ENCODE data around the gene C18orf63. TPM values are rescaled to one million over a fixed set of nuclear protein-coding genes. Genes with fewer than 3 reads are reported as not detected.

Gene C18orf63
- total RNA-seq (2021; ENCODE audit: unreplicated experiment) (not detected), Bru-seq, nascent RNA (not detected), BruChase-seq, experiment 1, labeled RNA remaining after a 2-hour chase (not detected), BruChase-seq, experiment 2, labeled RNA remaining after a 6-hour chase (not detected)
- not detected for polyA plus RNA-seq (2012; ENCODE audit: insufficient read length)
- long read RNA-seq, result 0 reads

DNA sequence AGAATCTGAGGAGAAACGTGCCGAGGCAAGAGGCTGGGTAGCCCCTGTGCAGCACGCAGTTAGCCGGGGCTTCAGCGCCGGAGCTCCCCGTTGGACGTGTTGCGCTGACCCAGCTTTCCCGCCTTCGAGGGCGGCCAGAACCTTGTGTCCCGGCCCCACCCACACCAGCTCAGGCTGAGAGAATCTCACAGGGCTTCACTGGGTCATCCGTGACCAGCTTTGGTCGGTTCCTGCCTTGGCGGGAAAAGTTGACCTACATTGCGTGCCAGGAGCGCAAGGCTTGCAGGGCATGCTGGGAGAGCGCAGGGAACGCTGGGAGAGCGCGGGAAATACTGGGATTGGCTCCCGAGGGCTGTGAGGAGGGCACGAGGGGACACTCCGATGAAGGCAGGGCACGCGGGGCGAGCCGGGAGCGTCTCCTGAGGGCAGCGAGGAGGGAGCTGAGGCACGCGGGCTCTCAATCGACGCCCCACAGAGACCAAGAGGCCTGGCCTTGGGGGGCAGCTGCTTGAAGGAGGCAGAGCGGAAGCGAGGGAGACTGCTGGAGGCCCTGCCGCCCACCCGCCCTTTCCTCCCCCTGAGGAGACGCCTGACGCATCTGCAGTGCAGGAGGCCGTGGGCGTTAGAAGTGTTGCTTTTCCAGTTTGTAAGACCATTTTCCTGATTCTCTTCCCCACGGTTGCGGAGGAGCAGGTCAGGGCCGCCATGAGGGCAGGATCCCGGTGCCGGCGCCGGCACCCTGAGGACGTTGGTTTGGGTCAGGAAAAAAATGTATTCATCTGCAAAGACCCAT, at the start of gene C18orf63:
Gene C18orf63, plus strand, starts transcription at position 376 of the 793 bp plus-strand sequence. CDS start 2,027 bp downstream, outside the sequence.
- no TSS peak for BruUV-seq (replicated peaks)
- ChIA-PET POLR2A (no interaction called here), CTCF (interaction anchor here (0.6 to 0.7 kb wide), 2 partner anchors 99 to 237 kb away, joined by 3 to 5 read pairs; no protein-coding TSS in a partner anchor)
- no peaks in the 10 kb centered on the region for H3K9me3 ChIP-seq (ENCODE audit: control insufficient read depth, insufficient read depth, low read depth, low read length)
- TF ChIP-seq, protein P1, sequence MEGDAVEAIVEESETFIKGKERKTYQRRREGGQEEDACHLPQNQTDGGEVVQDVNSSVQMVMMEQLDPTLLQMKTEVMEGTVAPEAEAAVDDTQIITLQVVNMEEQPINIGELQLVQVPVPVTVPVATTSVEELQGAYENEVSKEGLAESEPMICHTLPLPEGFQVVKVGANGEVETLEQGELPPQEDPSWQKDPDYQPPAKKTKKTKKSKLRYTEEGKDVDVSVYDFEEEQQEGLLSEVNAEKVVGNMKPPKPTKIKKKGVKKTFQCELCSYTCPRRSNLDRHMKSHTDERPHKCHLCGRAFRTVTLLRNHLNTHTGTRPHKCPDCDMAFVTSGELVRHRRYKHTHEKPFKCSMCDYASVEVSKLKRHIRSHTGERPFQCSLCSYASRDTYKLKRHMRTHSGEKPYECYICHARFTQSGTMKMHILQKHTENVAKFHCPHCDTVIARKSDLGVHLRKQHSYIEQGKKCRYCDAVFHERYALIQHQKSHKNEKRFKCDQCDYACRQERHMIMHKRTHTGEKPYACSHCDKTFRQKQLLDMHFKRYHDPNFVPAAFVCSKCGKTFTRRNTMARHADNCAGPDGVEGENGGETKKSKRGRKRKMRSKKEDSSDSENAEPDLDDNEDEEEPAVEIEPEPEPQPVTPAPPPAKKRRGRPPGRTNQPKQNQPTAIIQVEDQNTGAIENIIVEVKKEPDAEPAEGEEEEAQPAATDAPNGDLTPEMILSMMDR (IDR thresholded peaks at IDR 0.05), result no peak
- TF ChIP-seq TCF7L2 (IDR thresholded peaks at IDR 0.05; ENCODE audit: low read depth, low read length) (no peak), SIN3A (IDR thresholded peaks at IDR 0.05; ENCODE audit: borderline replicate concordance, insufficient read depth, low read depth, low read length) (no peak), POLR2AphosphoS5 (IDR thresholded peaks at IDR 0.05; ENCODE audit: low read depth, low read length) (no peak)
- TF ChIP-seq, protein P2, sequence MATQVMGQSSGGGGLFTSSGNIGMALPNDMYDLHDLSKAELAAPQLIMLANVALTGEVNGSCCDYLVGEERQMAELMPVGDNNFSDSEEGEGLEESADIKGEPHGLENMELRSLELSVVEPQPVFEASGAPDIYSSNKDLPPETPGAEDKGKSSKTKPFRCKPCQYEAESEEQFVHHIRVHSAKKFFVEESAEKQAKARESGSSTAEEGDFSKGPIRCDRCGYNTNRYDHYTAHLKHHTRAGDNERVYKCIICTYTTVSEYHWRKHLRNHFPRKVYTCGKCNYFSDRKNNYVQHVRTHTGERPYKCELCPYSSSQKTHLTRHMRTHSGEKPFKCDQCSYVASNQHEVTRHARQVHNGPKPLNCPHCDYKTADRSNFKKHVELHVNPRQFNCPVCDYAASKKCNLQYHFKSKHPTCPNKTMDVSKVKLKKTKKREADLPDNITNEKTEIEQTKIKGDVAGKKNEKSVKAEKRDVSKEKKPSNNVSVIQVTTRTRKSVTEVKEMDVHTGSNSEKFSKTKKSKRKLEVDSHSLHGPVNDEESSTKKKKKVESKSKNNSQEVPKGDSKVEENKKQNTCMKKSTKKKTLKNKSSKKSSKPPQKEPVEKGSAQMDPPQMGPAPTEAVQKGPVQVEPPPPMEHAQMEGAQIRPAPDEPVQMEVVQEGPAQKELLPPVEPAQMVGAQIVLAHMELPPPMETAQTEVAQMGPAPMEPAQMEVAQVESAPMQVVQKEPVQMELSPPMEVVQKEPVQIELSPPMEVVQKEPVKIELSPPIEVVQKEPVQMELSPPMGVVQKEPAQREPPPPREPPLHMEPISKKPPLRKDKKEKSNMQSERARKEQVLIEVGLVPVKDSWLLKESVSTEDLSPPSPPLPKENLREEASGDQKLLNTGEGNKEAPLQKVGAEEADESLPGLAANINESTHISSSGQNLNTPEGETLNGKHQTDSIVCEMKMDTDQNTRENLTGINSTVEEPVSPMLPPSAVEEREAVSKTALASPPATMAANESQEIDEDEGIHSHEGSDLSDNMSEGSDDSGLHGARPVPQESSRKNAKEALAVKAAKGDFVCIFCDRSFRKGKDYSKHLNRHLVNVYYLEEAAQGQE (IDR thresholded peaks at IDR 0.05; ENCODE audit: insufficient read depth in 1 of 2, low read depth in 2 of 2, low read length in 1 of 2), result no peak
- no peak within 1 kb of the TSS for H3K27ac ChIP-seq (ENCODE audit: low read length)
- H3K36me3 ChIP-seq (ENCODE audit: control insufficient read depth, insufficient read depth, low read length), result no peaks in the 10 kb centered on the region
- H3K4me1 ChIP-seq (ENCODE audit: control insufficient read depth, insufficient read depth, low read length), result 0 out of 2 replicates have a peak, but pooled peaks cover 4% of the 10 kb centered on the region
- in situ Hi-C loops (cut with HindIII; ENCODE audit: low pct_unique_long_range_greater_than_20kb, low sequenced_read_pairs) (no loop called here), intact Hi-C loops (cut with micrococcal nuclease; ENCODE audit: unreplicated experiment) (no loop called here)
- H3K27me3 ChIP-seq (ENCODE audit: control insufficient read depth, insufficient read depth, low read length), result no peaks in the 10 kb centered on the region; the same call in 1 of the 2 replicates
- no peak within 1 kb of the TSS for H3K4me3 ChIP-seq (ENCODE audit: low read depth in 2 of 2, low read length in 2 of 2)
- DNase-seq (ENCODE audit: low read depth, low spot score) (no peak), ATAC-seq (no peak)

DNA sequence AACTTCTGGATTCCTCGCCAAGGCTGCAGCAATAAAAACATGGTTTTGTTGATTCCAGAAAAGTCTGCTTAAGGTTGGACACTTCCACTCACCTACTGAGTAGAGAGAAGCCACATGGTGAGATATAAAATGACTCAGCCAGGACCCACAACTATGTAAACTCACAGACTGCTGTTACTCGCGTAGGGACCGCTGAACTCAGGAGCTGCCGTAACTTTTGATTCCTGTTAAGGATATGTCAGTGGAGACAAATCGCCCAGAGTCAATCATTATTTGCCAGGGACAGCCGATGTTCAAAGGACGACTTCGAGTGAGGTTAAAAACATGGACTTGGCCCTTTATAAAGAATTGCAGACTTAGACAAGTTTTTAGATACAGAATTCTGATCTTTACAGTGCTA, 49.5 kb upstream of the C18orf63 start:
- POLR2A ChIA-PET, result no interaction called here
- in situ Hi-C loops (cut with HindIII; ENCODE audit: low pct_unique_long_range_greater_than_20kb, low sequenced_read_pairs) (no loop called here), intact Hi-C loops (cut with micrococcal nuclease; ENCODE audit: unreplicated experiment) (no loop called here)

More for the DNA sequence above, 49.5 kb upstream of the C18orf63 start:
- H3K27me3 ChIP-seq (ENCODE audit: control insufficient read depth, insufficient read depth, low read length), result no peaks in the 10 kb centered on the region
- no peaks in the 10 kb centered on the region for H3K9me3 ChIP-seq (ENCODE audit: control insufficient read depth, insufficient read depth, low read depth, low read length)
- H3K27ac ChIP-seq (ENCODE audit: low read length), result no peak overlapping the region
- no peak overlapping the region for H3K4me3 ChIP-seq (ENCODE audit: low read depth in 2 of 2, low read length in 2 of 2)
- no peaks in the 10 kb centered on the region for H3K4me1 ChIP-seq (ENCODE audit: control insufficient read depth, insufficient read depth, low read length)
- CTCF ChIA-PET, result no interaction called here
- BruUV-seq (replicated peaks), result no TSS peak
- no peak for DNase-seq (ENCODE audit: low read depth, low spot score)
- no peak for TF ChIP-seq POLR2AphosphoS5 (IDR thresholded peaks at IDR 0.05; ENCODE audit: low read depth, low read length)
- TF ChIP-seq, protein P2 (IDR thresholded peaks at IDR 0.05; ENCODE audit: insufficient read depth in 1 of 2, low read depth in 2 of 2, low read length in 1 of 2), result no peak
- TF ChIP-seq TCF7L2 (IDR thresholded peaks at IDR 0.05; ENCODE audit: low read depth, low read length), result no peak
- TF ChIP-seq, protein P1 (IDR thresholded peaks at IDR 0.05), result no peak
- TF ChIP-seq SIN3A (IDR thresholded peaks at IDR 0.05; ENCODE audit: borderline replicate concordance, insufficient read depth, low read depth, low read length), result no peak
- no peak for ATAC-seq
- H3K36me3 ChIP-seq (ENCODE audit: control insufficient read depth, insufficient read depth, low read length), result no peaks in the 10 kb centered on the region

Measured in Panc1 (cell line).